GM19372 (cell line): Measurements from ENCODE around the gene PADI1.
"Not testable (repeated sequence)": the region's sequence is repeated elsewhere in the genome, so short reads cannot be mapped to it uniquely, and the experiment has no call there.

ENCODE experiments used
- ATAC-seq: cut with Tn5 transposase; IDR thresholded peaks from one replicate; pipeline ENCODE4 v1.9.1; 2021; ENCODE audit warnings: mild to moderate bottlenecking, low read depth, moderate library complexity; ENCODE audit not compliant: unreplicated experiment

Gene PADI1

GRCh38 chr1:17236779-17237560 lies 32.0 kb downstream of the PADI1 start:
- ATAC-seq, result no peak

DNA sequence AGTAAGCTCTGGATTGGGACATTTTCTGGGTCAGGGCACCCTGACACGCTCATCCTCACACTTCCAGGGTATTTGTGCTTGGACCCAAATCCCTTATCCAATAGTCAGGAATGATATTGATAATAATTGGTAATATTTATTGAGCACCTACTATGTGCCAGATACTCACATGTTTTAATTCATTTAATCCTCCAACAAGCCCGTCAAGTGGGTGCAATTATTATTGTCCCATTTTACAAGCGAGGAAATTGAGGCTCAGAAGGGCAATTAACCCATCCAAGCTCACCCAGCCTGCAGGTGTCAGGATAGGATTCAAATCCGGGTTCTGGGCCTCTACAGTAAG lies 32.6 kb downstream of the PADI1 start:
- ATAC-seq, result no peak

GRCh38 chr1:17239420-17239819 lies 34.5 kb downstream of the PADI1 start:
- ATAC-seq, result no peak

DNA sequence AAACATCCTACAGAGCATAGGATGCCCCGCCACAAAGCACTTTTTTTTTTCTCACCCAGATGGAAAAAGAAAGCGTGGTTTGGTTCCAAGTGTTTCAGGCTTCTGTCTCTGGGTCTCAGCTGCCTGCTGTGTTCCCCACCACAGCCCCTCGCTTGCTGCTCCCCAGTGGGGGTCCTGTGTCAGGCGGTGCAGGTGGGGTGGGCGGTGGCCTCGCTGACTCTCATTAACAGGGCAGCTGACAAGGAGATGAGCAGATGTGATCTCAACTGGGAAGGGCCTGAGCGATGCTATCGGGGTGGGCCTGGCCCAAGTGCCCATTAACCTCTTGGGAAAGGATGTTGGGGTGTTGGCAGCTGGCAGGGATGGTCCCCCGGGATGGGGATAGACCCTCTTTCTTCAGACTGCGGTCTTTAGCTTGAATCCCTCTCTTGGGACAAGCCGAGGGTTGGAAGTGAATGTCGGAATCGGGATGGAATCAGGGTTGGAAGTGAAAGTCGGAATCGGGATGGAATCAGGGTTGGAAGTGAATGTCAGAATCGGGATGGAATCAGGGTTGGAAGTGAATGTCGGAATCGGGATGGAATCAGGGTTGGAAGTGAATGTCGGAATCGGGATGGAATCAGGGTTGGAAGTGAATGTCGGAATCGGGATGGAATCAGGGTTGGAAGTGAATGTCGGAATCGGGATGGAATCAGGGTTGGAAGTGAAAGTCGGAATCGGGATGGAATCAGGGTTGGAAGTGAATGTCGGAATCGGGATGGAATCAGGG lies 36.3 kb downstream of the PADI1 start:
- not testable (repeated sequence) for ATAC-seq

GRCh38 chr1:17241780-17242074 lies 36.8 kb downstream of the PADI1 start:
- not testable (repeated sequence) for ATAC-seq

DNA sequence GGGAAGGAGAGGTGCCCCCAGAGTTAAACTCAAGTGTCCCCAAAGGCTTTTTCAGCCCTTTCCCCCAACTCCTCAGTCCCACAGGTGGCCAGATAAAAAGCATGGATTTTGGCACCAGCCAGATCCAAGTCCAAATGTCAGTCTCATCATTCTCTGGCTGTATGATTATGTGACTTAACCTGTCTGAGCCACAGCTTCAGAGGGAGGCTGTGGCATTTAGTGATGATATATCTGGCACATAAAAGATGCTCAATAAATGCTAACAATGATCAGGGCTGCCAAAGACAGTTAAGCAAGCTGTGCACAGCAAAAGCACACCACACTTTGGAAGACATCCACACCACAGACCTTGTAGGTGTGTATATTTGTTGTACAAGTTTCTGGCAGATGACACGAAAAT lies 38.3 kb downstream of the PADI1 start:
- ATAC-seq, result no peak

GRCh38 chr1:17244821-17245740 lies 40.2 kb downstream of the PADI1 start:
- ATAC-seq, result no peak

DNA sequence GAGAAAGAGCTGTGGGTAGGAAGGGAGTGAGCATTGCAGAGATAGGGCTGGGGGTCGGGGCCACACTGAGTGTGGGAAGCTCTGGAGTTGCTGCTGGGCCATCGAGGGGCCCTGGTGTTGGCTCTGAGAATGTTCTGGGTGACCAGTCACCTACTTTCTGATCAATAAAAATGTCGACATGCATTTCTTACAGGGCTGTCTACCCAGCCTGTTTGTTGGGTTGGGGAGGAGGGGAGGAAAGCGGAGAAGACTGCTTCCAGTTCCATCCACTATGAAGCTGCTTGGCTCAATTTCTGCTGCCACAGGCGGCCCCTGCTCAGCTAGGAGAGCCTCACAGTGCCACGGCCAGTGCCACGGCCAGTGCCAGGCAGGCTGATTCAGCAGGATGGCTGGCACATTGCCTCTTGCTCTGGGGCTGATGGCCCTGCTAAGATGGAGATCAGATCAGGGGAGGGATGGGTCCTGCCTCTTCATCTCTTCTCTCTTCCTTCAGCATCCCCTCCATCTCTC lies 40.9 kb downstream of the PADI1 start:
- no peak for ATAC-seq

DNA sequence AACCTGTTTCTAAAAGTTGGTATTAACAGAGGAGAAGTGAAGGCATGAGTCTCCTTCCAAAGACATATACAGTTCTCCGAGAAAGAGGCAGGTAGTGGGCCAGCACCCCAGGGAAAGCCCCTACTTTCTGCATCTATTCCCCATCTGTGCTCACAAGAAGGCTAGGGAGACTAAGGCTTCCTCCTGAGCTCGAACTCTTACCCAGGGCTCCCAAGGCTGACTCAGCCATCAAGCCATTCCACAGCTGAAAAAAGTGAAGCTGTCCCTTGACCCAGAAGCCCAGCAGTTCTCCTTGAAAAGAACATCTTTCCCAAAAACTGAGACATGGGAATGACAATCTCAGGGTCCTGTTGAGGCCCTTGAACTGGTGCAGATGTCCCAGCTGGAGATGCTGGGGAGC lies 42.0 kb downstream of the PADI1 start:
- ATAC-seq, result no peak

GRCh38 chr1:17248781-17249180 lies 43.9 kb downstream of the PADI1 start, which contains the start of gene PADI3:
Gene PADI3 (plus strand): TSS chr1:17249098. CDS start chr1:17249138, 40 bp downstream.
- ATAC-seq, result no peak

DNA sequence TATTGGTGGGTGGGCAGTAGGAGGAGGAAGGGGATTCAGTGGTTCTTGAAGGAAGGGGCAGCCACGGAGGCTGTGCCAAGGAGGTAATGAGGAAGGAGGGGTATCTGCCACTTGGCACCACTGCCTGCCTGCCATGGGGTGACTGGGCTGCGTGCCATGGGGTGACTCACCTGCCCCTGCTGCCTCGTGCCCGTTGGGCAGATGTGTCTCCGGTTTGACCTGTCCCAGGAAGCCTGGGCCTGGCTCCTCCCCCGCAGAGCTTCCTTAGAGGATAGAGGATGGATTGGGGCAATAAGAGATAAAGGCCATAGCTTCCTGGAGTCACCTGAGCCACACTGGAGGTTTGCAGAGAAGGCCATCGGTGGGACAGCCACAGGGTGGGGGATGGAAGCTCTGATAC lies 45.7 kb downstream of the PADI1 start:
- ATAC-seq, result no peak

- ATAC-seq, result no peak
These were observed 46.3 kb downstream of the PADI1 start for GRCh38 chr1:17251246-17251645.

GRCh38 chr1:17251701-17252376 lies 46.9 kb downstream of the PADI1 start:
- no peak for ATAC-seq

- no peak for ATAC-seq
These were observed 50.4 kb downstream of the PADI1 start for GRCh38 chr1:17255336-17255735.

DNA sequence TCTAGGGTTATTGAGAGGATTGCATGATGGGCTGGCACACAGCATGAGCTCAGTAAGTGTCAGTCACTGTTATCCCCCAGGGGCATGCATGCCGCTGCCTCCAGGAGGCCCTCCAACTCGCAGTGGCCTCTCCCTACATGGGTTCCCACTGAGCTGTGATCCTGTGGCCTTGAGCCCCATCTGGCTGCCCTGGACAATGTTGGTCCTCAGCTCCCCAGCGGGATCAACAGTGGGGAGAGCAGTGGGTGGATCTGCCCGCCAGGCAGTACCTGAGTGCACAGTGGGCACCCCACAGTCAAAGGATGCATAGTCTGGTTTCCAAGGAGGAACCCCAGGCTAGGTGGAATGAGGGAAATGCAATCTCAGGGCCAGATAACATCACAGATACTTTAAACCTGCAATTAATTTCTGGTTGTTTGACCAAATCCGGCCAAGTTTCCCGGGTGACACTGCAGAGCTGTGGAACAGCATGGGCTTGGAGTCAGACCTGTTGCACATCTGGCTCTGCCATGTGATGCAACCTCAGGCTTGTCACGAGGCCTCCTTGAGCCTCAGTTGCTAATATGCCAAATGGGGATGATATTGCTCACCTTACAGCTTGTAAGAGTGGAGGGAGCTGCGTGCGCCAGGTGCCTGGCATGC lies 53.3 kb downstream of the PADI1 start:
- ATAC-seq, result no peak

DNA sequence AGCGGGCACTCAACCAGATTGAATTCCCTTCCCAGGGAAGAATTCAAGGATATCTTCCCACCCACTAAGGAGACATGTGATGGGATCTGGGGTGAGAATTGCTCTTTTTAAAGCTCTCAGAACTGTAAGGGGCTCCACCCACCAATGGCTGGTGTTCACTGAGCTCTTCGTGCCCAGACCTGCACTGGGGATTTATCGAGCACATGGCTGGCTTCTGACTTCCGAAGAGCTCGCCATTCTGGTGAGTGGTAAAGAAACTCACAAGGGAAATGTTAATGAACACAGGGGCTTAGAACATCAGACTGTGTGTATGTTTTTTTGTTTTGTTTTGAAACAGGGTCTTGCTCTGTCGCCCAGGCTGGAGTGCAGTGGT lies 53.8 kb downstream of the PADI1 start:
- ATAC-seq, result no peak

GRCh38 chr1:17259233-17259873 lies 54.4 kb downstream of the PADI1 start:
- no peak for ATAC-seq

DNA sequence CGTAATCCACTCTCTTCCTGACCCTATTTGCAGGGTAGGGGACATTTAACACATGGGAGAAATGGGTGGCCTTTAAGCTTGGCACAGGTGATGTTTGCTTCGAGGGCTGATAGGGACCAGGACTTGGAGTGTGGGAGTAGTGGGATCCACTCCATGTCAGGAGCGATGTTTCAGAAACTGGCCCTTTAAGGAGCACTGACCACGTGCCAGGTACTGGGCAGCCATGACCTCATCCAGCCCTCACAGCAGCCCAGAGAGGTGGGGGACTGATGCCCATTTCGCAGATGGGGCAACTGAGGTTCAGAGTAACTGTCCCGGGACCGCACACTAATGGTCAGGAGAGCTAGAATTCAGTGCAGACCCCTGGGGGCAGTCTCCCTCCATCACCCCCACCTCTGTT lies 55.3 kb downstream of the PADI1 start:
- no peak for ATAC-seq

DNA sequence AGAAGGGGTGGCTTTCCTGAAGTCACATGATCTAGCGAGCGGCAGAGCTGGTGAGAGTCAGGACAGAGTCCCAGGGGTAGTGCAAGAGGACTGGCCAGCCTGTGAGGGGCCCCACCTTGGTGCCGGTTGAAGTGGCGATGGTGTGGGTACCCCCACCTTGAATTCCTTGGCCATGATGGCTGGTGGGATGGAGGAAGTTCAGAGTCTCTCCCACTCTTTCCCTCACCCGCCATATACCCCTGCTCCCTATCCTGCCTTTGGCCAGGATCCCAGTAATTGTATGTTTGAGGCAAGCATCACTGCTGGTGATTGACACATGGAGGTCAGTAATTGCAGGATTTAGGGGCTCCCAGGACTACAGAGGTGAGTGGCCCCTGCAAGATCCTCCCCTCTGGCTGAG lies 55.8 kb downstream of the PADI1 start:
- ATAC-seq, result no peak
